Colonic mucosa (tissue), 4 donors: ENCODE measurements around the gene LRRC15. TPM values are rescaled to one million over a fixed set of nuclear protein-coding genes. Genes with fewer than 3 reads are reported as not detected.

Experiments used
- DNase-seq: peaks from one replicate; pipeline ENCODE4 v3.0.0-alpha.2; 2020
- H3K27ac ChIP-seq: fragments of 200-600 bp; one replicate; pipeline ENCODE4 v1.8.0; 2021
- H3K27me3 ChIP-seq: fragments of 200-600 bp; one replicate; pipeline ENCODE4 v1.8.0; 2021
- H3K36me3 ChIP-seq: fragments of 200-600 bp; one replicate; pipeline ENCODE4 v1.8.0; 2021
- H3K4me1 ChIP-seq: fragments of 200-600 bp; one replicate; pipeline ENCODE4 v1.8.0; 2021; ENCODE audit warnings: mild to moderate bottlenecking
- H3K4me3 ChIP-seq: fragments of 200-600 bp; one replicate; pipeline ENCODE4 v1.8.0; 2021
- H3K9ac ChIP-seq, 2 donors: one replicate each; pipeline ENCODE4 v1.7.0; 2013; ENCODE audit warnings: control low read depth in 2 of 2, low read depth in 2 of 2, low read length in 2 of 2
- H3K9me3 ChIP-seq: fragments of 200-600 bp; one replicate; pipeline ENCODE4 v1.8.0; 2021
- intact Hi-C: fragments of 100-400 bp; cut with DNase I; formaldehyde crosslinking; loops from one replicate; pipeline ENCODE4 v1.14.1; 2022
- total RNA-seq, 2 donors: library from RNA; stranded (reverse); fragmentation: NEBNext Ultra II Directional in 1 of 2; extraction: Animal tissue kit (Norgen Biotek cat#: 25700) in 1 of 2; gene quantifications; one replicate each; pipeline ENCODE4 v1.2.1, GENCODE V29; 2021
- TF ChIP-seq, protein P1 (sequence below): fragments of 200-600 bp; IDR thresholded peaks from one replicate; pipeline ENCODE4 v1.8.0; 2022; ENCODE audit warnings: antibody characterized with exemption, mild to moderate bottlenecking
- donor health status: healthy.
- donor health status: DM: no; HTN: no; CAD: no.
- donor health status: DM: no; HTN: no; CAD: no.

The LRRC15 gene
- total RNA-seq, 2 donors from 2014 or later: 0.32 to 0.89 TPM

DNA sequence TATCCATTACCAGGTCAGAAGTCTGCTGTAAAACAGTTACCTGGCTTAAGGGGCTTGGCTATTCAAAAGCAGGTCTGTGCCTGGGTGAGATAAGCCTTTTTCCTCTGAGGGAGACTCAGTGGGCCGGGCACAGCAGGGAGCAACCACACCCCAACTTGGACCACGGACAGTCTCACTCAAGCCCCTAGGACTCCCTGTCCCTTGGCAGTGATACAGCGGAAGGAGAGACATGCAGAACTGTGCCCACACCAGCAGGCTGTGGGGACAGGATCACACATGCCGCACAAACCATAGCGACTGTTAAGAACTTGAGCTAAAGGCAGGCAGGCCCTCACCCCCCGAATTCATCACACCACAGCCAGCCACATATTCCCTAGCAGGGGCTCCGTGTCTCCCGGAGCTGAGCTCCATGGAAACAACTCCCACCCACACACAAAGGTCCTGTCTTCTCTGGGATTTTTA, 32.4 kb upstream of the LRRC15 start:
- intact Hi-C loops: no loop called here
- TF ChIP-seq, protein P1, sequence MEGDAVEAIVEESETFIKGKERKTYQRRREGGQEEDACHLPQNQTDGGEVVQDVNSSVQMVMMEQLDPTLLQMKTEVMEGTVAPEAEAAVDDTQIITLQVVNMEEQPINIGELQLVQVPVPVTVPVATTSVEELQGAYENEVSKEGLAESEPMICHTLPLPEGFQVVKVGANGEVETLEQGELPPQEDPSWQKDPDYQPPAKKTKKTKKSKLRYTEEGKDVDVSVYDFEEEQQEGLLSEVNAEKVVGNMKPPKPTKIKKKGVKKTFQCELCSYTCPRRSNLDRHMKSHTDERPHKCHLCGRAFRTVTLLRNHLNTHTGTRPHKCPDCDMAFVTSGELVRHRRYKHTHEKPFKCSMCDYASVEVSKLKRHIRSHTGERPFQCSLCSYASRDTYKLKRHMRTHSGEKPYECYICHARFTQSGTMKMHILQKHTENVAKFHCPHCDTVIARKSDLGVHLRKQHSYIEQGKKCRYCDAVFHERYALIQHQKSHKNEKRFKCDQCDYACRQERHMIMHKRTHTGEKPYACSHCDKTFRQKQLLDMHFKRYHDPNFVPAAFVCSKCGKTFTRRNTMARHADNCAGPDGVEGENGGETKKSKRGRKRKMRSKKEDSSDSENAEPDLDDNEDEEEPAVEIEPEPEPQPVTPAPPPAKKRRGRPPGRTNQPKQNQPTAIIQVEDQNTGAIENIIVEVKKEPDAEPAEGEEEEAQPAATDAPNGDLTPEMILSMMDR: no peak
- H3K4me1 ChIP-seq: no peaks in the 10 kb centered on the region
- DNase-seq: no peak
- no peak overlapping the region for H3K27ac ChIP-seq
- no peak overlapping the region for H3K4me3 ChIP-seq
- H3K27me3 ChIP-seq: peaks cover 7% of the 10 kb centered on the region
- H3K36me3 ChIP-seq: no peaks in the 10 kb centered on the region
- H3K9me3 ChIP-seq: no peaks in the 10 kb centered on the region
- H3K9ac ChIP-seq: no peak overlapping the region

DNA sequence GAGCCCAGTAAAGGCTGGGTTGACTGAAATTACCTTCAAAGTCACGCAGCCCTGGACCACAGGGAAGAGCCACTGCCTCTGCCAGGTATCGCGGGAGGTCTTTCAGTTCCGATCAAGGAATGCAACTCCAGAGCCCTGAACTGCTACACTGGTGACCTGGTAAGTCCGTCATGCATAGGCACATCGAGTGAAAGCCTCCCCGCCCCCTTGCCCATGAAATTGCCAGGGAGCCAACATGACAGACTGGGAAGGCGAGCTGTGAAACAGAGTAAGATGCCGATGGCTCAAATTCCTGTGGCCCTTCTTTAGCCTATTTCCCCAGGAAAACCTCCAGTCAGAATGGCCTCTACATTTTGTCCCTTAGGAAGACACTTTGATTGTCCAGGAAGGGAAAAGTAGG, 31.8 kb upstream of the LRRC15 start:
- Histone ChIP-seq H3K36me3 (no peaks in the 10 kb centered on the region), H3K9me3 (no peaks in the 10 kb centered on the region), H3K4me3 (no peak overlapping the region), H3K27ac (no peak overlapping the region), H3K9ac (no peak overlapping the region), H3K4me1 (no peaks in the 10 kb centered on the region), H3K27me3 (peaks cover 7% of the 10 kb centered on the region)
- no peak for DNase-seq
- TF ChIP-seq, protein P1: no peak
- intact Hi-C loops: no loop called here

DNA sequence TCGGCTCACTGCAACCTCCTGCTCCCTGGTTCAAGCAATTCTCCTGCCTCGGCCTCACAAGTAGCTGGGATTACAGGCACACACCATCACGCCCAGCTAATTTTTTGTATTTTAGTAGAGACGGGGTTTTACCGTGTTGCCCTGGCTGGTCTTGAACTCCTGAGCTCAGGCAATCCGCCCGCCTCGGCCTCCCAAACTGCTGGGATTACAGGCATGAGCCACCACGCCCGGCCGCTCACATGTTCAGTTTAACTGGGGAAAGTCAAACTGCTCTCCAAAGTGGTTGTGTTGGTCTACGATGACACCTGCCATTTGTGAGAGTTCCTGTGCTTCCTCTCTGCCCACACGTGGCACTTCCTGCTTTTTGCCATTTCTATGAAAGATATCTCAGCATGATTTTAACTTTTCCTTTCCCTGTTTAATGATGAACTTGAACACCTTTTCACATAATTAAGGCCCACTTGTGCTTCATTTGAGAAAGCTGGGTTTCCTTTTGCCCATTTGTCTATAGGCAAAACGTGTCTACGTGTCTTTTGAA, 30.4 kb upstream of the LRRC15 start:
- H3K27ac ChIP-seq: no peak overlapping the region
- peaks cover 7% of the 10 kb centered on the region for H3K27me3 ChIP-seq
- intact Hi-C loops: no loop called here
- no peaks in the 10 kb centered on the region for H3K9me3 ChIP-seq
- DNase-seq: no peak
- no peaks in the 10 kb centered on the region for H3K36me3 ChIP-seq
- H3K4me1 ChIP-seq: no peaks in the 10 kb centered on the region
- TF ChIP-seq, protein P1: no peak
- no peak overlapping the region for H3K9ac ChIP-seq
- H3K4me3 ChIP-seq: no peak overlapping the region

DNA sequence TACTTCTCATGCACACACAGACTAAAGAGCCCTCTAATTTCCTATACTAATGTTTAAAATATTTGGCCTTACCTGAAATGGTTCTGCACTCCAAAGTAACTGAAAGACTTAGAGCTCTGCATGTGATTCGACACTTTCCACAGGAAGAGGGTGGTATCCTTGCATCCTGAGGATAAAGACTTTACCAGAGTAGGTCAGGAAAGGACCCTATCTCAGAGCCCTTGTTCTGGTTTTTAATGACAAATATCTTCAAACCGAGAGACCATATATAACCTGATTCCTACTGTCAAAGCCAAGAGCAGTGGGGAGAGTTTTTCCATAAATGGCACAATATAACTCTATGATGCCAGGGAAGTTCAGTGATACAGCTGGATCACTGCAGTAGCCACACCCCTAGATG, 29.6 kb upstream of the LRRC15 start, which contains the start of gene GP5:
Gene GP5, minus strand, starts transcription at position 101 of the 400 bp plus-strand sequence. CDS start 984 bp downstream, outside the sequence.
- DNase-seq: no peak
- H3K9ac ChIP-seq: no peak within 1 kb of the TSS
- no peaks in the 10 kb centered on the region for H3K4me1 ChIP-seq
- no peak within 1 kb of the TSS for H3K27ac ChIP-seq
- H3K9me3 ChIP-seq: no peaks in the 10 kb centered on the region
- no peaks in the 10 kb centered on the region for H3K36me3 ChIP-seq
- H3K27me3 ChIP-seq: peaks cover 7% of the 10 kb centered on the region
- TF ChIP-seq, protein P1: no peak
- intact Hi-C loops: no loop called here
- H3K4me3 ChIP-seq: no peak within 1 kb of the TSS

DNA sequence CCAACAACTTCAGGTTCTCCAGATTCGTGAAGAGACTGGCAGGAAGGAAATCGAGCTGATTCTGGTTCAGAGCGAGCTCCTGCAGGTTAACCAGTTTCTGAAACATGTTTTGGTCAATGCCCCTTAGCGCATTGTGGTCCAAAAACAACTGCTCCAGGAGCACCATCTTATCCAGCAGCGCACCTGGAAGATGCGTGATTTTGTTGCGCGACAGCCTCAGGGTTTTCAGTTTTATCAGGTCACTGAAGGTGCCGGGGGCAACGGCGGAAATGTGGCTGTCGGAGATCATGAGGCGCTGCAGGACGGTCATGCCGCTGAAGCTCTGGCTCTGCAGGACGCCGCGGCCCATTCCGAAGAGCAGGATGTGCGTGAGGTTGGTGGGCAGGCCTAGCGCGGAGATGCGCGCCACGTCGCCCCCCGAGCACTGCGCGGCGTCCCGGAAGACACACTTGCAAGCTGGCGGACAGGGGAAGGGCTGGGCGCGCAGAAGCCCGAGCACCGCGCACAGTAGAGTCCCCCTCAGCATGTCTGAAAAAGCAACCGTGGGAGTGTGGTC, 28.3 kb upstream of the LRRC15 start:
- DNase-seq: no peak
- Histone ChIP-seq H3K9me3 (no peaks in the 10 kb centered on the region), H3K27me3 (peaks cover 7% of the 10 kb centered on the region), H3K36me3 (no peaks in the 10 kb centered on the region), H3K4me3 (peak overlapping the region; percentile 22), H3K4me1 (no peaks in the 10 kb centered on the region), H3K27ac (no peak overlapping the region), H3K9ac (no peak overlapping the region)
- intact Hi-C loops: no loop called here
- TF ChIP-seq, protein P1: no peak
